Esophagus squamous epithelium (tissue), 4 donors: ENCODE results near the gene GRIK2.

Source experiments
- CTCF ChIP-seq, 6 experiments: fragments of 450-650 bp in 4 of 6; fragments of 200-600 bp in 2 of 6; sonication (generic) in 2 of 6; IDR thresholded peaks; one replicate each; pipeline ENCODE4 v1.5.1; 2016 to 2019; ENCODE audit warnings: antibody characterized with exemption in 6 of 6, mild to moderate bottlenecking in 4 of 6, moderate library complexity in 4 of 6
- POLR2A ChIP-seq, 4 donors: fragments of 450-650 bp; IDR thresholded peaks; one replicate each; pipeline ENCODE4 v1.6.1; 2017; ENCODE audit warnings: antibody characterized with exemption in 4 of 4, mild to moderate bottlenecking in 4 of 4, moderate library complexity in 3 of 4

- TF ChIP-seq CTCF (IDR thresholded peaks at IDR 0.05) (no peak), POLR2A (IDR thresholded peaks at IDR 0.05) (no peak)
These were observed 722.4 kb downstream of the GRIK2 start for GRCh38 chr6:102115911-102116310.
